ENCODE data around the gene OR14A2. TPM values are rescaled to one million over a fixed set of nuclear protein-coding genes. Genes with fewer than 3 reads are reported as not detected.
"Not testable (repeated sequence)": the region's sequence is repeated elsewhere in the genome, so short reads cannot be mapped to it uniquely, and the experiment has no call there.

Gene OR14A2
- total RNA-seq, 1 experiment from 2014 or later, result not detected

- H3K27ac Mint-ChIP-seq; ATAC-seq; H3K27me3 Mint-ChIP-seq (ENCODE audit: low read depth); H3K4me1 Mint-ChIP-seq; CTCF ChIA-PET; H3K36me3 Mint-ChIP-seq; H3K4me3 Mint-ChIP-seq; DNase-seq (ENCODE audit: low spot score); POLR2A ChIA-PET: not testable (repeated sequence)
- H3K9me3 Mint-ChIP-seq, result peaks cover 49% of the 10 kb centered on the region
Measured at GRCh38 chr1:247742215-247742760, 5.7 kb downstream of the OR14A2 start.

- TF ChIP-seq MLX (CRISPR knock-in tag; IDR thresholded peaks at IDR 0.05) (no peak), ZNF423 (CRISPR knock-in tag; IDR thresholded peaks at IDR 0.05) (no peak), USF1 (CRISPR knock-in tag; IDR thresholded peaks at IDR 0.05) (no peak), IRF2 (CRISPR knock-in tag; IDR thresholded peaks at IDR 0.05; ENCODE audit: borderline replicate concordance, low read depth) (no peak), FOXP1 (CRISPR knock-in tag; IDR thresholded peaks at IDR 0.05; ENCODE audit: borderline replicate concordance) (no peak), TEAD4 (CRISPR knock-in tag; IDR thresholded peaks at IDR 0.05) (no peak), ZNF396 (CRISPR knock-in tag; IDR thresholded peaks at IDR 0.05; ENCODE audit: borderline replicate concordance) (no peak), ZNF121 (CRISPR knock-in tag; IDR thresholded peaks at IDR 0.05) (no peak), AR (CRISPR knock-in tag; IDR thresholded peaks at IDR 0.05) (no peak)
- TF ChIP-seq, protein P1, sequence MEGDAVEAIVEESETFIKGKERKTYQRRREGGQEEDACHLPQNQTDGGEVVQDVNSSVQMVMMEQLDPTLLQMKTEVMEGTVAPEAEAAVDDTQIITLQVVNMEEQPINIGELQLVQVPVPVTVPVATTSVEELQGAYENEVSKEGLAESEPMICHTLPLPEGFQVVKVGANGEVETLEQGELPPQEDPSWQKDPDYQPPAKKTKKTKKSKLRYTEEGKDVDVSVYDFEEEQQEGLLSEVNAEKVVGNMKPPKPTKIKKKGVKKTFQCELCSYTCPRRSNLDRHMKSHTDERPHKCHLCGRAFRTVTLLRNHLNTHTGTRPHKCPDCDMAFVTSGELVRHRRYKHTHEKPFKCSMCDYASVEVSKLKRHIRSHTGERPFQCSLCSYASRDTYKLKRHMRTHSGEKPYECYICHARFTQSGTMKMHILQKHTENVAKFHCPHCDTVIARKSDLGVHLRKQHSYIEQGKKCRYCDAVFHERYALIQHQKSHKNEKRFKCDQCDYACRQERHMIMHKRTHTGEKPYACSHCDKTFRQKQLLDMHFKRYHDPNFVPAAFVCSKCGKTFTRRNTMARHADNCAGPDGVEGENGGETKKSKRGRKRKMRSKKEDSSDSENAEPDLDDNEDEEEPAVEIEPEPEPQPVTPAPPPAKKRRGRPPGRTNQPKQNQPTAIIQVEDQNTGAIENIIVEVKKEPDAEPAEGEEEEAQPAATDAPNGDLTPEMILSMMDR (IDR thresholded peaks at IDR 0.05), result no peak
- TF ChIP-seq, protein P2, sequence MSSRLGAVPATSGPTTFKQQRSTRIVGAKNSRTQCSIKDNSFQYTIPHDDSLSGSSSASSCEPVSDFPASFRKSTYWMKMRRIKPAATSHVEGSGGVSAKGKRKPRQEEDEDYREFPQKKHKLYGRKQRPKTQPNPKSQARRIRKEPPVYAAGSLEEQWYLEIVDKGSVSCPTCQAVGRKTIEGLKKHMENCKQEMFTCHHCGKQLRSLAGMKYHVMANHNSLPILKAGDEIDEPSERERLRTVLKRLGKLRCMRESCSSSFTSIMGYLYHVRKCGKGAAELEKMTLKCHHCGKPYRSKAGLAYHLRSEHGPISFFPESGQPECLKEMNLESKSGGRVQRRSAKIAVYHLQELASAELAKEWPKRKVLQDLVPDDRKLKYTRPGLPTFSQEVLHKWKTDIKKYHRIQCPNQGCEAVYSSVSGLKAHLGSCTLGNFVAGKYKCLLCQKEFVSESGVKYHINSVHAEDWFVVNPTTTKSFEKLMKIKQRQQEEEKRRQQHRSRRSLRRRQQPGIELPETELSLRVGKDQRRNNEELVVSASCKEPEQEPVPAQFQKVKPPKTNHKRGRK (CRISPR knock-in tag; IDR thresholded peaks at IDR 0.05; ENCODE audit: borderline replicate concordance), result no peak
- TF ChIP-seq, protein P3, sequence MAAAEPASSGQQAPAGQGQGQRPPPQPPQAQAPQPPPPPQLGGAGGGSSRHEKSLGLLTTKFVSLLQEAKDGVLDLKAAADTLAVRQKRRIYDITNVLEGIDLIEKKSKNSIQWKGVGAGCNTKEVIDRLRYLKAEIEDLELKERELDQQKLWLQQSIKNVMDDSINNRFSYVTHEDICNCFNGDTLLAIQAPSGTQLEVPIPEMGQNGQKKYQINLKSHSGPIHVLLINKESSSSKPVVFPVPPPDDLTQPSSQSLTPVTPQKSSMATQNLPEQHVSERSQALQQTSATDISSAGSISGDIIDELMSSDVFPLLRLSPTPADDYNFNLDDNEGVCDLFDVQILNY (CRISPR knock-in tag; IDR thresholded peaks at IDR 0.05), result no peak
- DNase-seq (ENCODE audit: low spot score) (no peak), ATAC-seq (no peak)
- no peak overlapping the region for H3K4me3 Mint-ChIP-seq
- H3K27ac Mint-ChIP-seq, result no peak overlapping the region
- peaks cover 3% of the 10 kb centered on the region; the same call in 1 of the 2 replicates for H3K36me3 Mint-ChIP-seq
- CTCF ChIA-PET, result no interaction called here
- H3K9me3 Mint-ChIP-seq, result peaks cover 49% of the 10 kb centered on the region
- no peaks in the 10 kb centered on the region for H3K4me1 Mint-ChIP-seq
- H3K27me3 Mint-ChIP-seq (ENCODE audit: low read depth), result no peaks in the 10 kb centered on the region
- POLR2A ChIA-PET, result no interaction called here
Measured at GRCh38 chr1:247741756-247742155, 6.2 kb downstream of the OR14A2 start.

DNA sequence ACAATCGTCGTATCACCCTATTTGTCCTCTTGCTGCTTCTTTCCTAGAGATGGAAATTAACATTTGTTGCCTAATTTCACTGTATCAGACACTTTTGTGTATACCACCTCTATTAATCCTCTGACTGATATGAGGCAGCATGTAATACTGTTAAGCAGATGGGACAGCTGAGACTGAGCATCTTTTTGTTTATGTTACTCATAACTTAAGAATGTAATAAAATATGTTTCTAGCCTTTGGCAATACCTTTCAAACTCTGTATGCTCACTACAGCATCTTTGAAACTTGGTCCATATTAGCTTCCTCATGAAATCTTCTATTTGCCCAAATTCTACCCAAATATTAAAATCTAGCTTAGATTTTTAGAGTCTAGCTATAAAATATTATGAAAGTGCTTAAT, 7.2 kb downstream of the OR14A2 start:
- peaks cover 44% of the 10 kb centered on the region for H3K9me3 Mint-ChIP-seq
- H3K27ac Mint-ChIP-seq, result no peak overlapping the region
- TF ChIP-seq TEAD1 (CRISPR knock-in tag; IDR thresholded peaks at IDR 0.05), result no peak
- no peak for TF ChIP-seq KAT7 (CRISPR knock-in tag; IDR thresholded peaks at IDR 0.05; ENCODE audit: borderline replicate concordance)
- TF ChIP-seq, protein P4, sequence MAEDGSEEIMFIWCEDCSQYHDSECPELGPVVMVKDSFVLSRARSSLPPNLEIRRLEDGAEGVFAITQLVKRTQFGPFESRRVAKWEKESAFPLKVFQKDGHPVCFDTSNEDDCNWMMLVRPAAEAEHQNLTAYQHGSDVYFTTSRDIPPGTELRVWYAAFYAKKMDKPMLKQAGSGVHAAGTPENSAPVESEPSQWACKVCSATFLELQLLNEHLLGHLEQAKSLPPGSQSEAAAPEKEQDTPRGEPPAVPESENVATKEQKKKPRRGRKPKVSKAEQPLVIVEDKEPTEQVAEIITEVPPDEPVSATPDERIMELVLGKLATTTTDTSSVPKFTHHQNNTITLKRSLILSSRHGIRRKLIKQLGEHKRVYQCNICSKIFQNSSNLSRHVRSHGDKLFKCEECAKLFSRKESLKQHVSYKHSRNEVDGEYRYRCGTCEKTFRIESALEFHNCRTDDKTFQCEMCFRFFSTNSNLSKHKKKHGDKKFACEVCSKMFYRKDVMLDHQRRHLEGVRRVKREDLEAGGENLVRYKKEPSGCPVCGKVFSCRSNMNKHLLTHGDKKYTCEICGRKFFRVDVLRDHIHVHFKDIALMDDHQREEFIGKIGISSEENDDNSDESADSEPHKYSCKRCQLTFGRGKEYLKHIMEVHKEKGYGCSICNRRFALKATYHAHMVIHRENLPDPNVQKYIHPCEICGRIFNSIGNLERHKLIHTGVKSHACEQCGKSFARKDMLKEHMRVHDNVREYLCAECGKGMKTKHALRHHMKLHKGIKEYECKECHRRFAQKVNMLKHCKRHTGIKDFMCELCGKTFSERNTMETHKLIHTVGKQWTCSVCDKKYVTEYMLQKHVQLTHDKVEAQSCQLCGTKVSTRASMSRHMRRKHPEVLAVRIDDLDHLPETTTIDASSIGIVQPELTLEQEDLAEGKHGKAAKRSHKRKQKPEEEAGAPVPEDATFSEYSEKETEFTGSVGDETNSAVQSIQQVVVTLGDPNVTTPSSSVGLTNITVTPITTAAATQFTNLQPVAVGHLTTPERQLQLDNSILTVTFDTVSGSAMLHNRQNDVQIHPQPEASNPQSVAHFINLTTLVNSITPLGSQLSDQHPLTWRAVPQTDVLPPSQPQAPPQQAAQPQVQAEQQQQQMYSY (CRISPR knock-in tag; IDR thresholded peaks at IDR 0.05), result no peak
- TF ChIP-seq TP53 (CRISPR knock-in tag; IDR thresholded peaks at IDR 0.05), result no peak
- no peak for TF ChIP-seq GABPB1 (CRISPR knock-in tag; IDR thresholded peaks at IDR 0.05)
- POLR2A ChIA-PET, result no interaction called here
- H3K36me3 Mint-ChIP-seq, result peaks cover 3% of the 10 kb centered on the region; the same call in 1 of the 2 replicates
- no peaks in the 10 kb centered on the region for H3K27me3 Mint-ChIP-seq (ENCODE audit: low read depth)
- no peak overlapping the region for H3K4me3 Mint-ChIP-seq
- ATAC-seq (no peak), DNase-seq (ENCODE audit: low spot score) (no peak)
- no peaks in the 10 kb centered on the region for H3K4me1 Mint-ChIP-seq
- CTCF ChIA-PET, result no interaction called here

All from WTC11 (cell line).